Trophoblast cell (in vitro differentiated cells and primary cell): Measurements from ENCODE around the gene RAB31.
A peak's percentile ranks its signal among the peaks of the same experiment; 100 is the strongest.

Experiments
- DNase-seq, 2 donors: peaks; one replicate each; pipeline ENCODE4 v3.0.0-alpha.2; 2016
- H2AFZ ChIP-seq: 2 replicates; pipeline ENCODE4 v1.6.1; 2013; ENCODE audit warnings: low read length, moderate library complexity, mild to moderate bottlenecking; ENCODE audit not compliant: insufficient read depth, poor library complexity
- H2AK5ac ChIP-seq: 2 replicates; pipeline ENCODE4 v1.6.1; 2013; ENCODE audit warnings: mild to moderate bottlenecking, low read length
- H2BK120ac ChIP-seq: 2 replicates; pipeline ENCODE4 v1.6.1; 2013; ENCODE audit warnings: low read length, mild to moderate bottlenecking, moderate library complexity; ENCODE audit not compliant: insufficient read depth, poor library complexity
- H2BK12ac ChIP-seq: 2 replicates; pipeline ENCODE4 v1.6.1; 2013; ENCODE audit warnings: mild to moderate bottlenecking, low read length, moderate library complexity
- H2BK5ac ChIP-seq: 2 replicates; pipeline ENCODE4 v1.6.1; 2013; ENCODE audit warnings: low read length, low read depth, moderate library complexity, mild to moderate bottlenecking; ENCODE audit not compliant: poor library complexity
- H3K14ac ChIP-seq: 2 replicates; pipeline ENCODE4 v1.6.1; 2013; ENCODE audit warnings: mild to moderate bottlenecking, low read length
- H3K18ac ChIP-seq: 2 replicates; pipeline ENCODE4 v1.6.1; 2013; ENCODE audit warnings: mild to moderate bottlenecking, low read length
- H3K23ac ChIP-seq: 2 replicates; pipeline ENCODE4 v1.6.1; 2013; ENCODE audit warnings: low read length
- H3K27ac ChIP-seq: 2 replicates; pipeline ENCODE4 v1.5.1; 2013; ENCODE audit warnings: low read depth, mild to moderate bottlenecking, inconsistent platforms, low read length, moderate library complexity
- H3K27me3 ChIP-seq: 2 replicates; pipeline ENCODE4 v1.6.1; 2013; ENCODE audit warnings: inconsistent platforms, mild to moderate bottlenecking, low read length, moderate library complexity; ENCODE audit not compliant: insufficient read depth
- H3K36me3 ChIP-seq, 2 experiments: 1 replicate in 1 of 2; 2 replicates in 1 of 2; pipeline ENCODE4 v1.6.1; 2013; ENCODE audit warnings: low read length in 2 of 2, mild to moderate bottlenecking in 2 of 2, moderate library complexity in 1 of 2; ENCODE audit not compliant: insufficient read depth in 2 of 2, control insufficient read depth in 1 of 2
- H3K4ac ChIP-seq: 2 replicates; pipeline ENCODE4 v1.6.1; 2013; ENCODE audit warnings: low read depth, mild to moderate bottlenecking, low read length, moderate library complexity
- H3K4me1 ChIP-seq, 2 experiments: 1 replicate in 1 of 2; 2 replicates in 1 of 2; pipeline ENCODE4 v1.6.1; 2013; ENCODE audit warnings: low read length in 2 of 2, mild to moderate bottlenecking in 2 of 2, moderate library complexity in 1 of 2; ENCODE audit not compliant: insufficient read depth in 2 of 2, control insufficient read depth in 1 of 2
- H3K4me2 ChIP-seq: 2 replicates; pipeline ENCODE4 v1.6.1; 2013; ENCODE audit warnings: inconsistent platforms, mild to moderate bottlenecking, low read length, moderate library complexity
- H3K4me3 ChIP-seq: 2 replicates; pipeline ENCODE4 v1.5.1; 2013; ENCODE audit warnings: mild to moderate bottlenecking, low read depth, low read length, inconsistent platforms
- H3K79me1 ChIP-seq: one replicate; pipeline ENCODE4 v1.6.1; 2013; ENCODE audit warnings: low read length
- H3K79me2 ChIP-seq: 2 replicates; pipeline ENCODE4 v1.6.1; 2013; ENCODE audit warnings: low read length, mild to moderate bottlenecking; ENCODE audit not compliant: control insufficient read depth, insufficient read depth, poor library complexity
- H3K9ac ChIP-seq: 2 replicates; pipeline ENCODE4 v1.6.1; 2013; ENCODE audit warnings: mild to moderate bottlenecking, low read length
- H3K9me3 ChIP-seq: 2 replicates; pipeline ENCODE4 v1.6.1; 2013; ENCODE audit warnings: low read depth, mild to moderate bottlenecking, control low read depth, inconsistent platforms, low read length; ENCODE audit not compliant: insufficient read depth
- H4K12ac ChIP-seq: 2 replicates; pipeline ENCODE4 v1.6.1; 2013; ENCODE audit warnings: low read depth, mild to moderate bottlenecking, low read length, moderate library complexity
- H4K8ac ChIP-seq: 2 replicates; pipeline ENCODE4 v1.6.1; 2013; ENCODE audit warnings: low read depth, mild to moderate bottlenecking, low read length, moderate library complexity
- H4K91ac ChIP-seq: one replicate; pipeline ENCODE4 v1.6.1; 2013; ENCODE audit warnings: low read depth, mild to moderate bottlenecking, low read length, moderate library complexity
- WGBS: extraction: QIAGEN DNeasy Blood & Tissue Kit; methylation state at CpG from one replicate; pipeline ENCODE4 v1.1.7; 2013; ENCODE audit warnings: missing lambda C conversion rate; ENCODE audit not compliant: insufficient read length, insufficient coverage; ENCODE audit errors: extremely low coverage; 5-methylcytosine and 5-hydroxymethylcytosine counted together

Gene RAB31

DNA sequence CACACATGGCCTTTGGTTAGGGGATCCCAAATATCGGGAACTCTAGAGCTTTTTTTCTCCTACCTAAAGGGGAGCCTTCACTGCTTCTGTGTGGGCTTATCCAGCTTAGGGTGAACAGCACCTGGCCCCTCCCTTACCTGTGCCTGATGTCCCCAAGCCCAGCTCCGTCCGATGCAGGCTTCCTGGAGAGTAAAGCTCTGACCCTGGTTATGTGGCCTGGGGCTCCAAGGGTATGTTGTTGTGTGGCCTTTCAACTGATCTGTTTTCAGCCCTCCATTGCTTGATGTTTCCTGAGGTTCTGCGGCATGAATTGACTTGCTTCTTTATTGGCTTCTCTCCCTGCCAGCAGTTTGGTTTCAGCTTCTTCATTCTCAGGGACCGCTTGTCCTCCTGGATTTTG is 66.0 kb downstream of the RAB31 start:
- Histone ChIP-seq H3K27me3 (no peaks in the 10 kb centered on the region), H3K4ac (peak overlapping the region; percentile 78)

DNA sequence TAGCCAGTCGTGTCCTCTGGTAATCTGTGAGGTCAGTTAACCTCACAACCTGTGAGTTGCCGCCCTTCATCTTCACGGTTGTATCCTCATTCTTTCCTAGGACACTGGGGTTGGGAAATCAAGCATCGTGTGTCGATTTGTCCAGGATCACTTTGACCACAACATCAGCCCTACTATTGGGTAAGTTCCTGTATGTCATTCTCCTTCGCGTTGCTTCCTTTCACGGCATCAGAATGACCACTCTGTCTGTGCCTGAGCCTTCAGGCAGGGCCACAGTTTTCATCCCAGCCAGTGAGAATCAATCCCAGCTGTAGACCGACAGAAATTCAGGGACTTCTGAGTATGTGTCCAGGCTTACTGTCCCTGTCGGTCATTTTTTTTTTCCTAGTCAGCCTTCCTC is 67.1 kb downstream of the RAB31 start:
- peaks cover 25% of the 10 kb centered on the region for H3K79me2 ChIP-seq
- no CpG with 5 or more reads among the region's 10 CpGs for WGBS
- H4K91ac ChIP-seq = no peak overlapping the region
- no peak overlapping the region for H2AFZ ChIP-seq
- peaks cover 22 to 31% of the 10 kb centered on the region in 2 experiments for H3K36me3 ChIP-seq
- no peak overlapping the region for H2AK5ac ChIP-seq
- no peak overlapping the region for H3K9ac ChIP-seq
- H3K27me3 ChIP-seq = no peaks in the 10 kb centered on the region
- no peak overlapping the region for H2BK12ac ChIP-seq
- H3K4me2 ChIP-seq = no peak overlapping the region
- H3K4me3 ChIP-seq = no peak overlapping the region
- no peak overlapping the region for H2BK120ac ChIP-seq
- no peak overlapping the region for H4K12ac ChIP-seq
- H3K9me3 ChIP-seq = peaks cover 2% of the 10 kb centered on the region
- peaks cover 11 to 18% of the 10 kb centered on the region in 2 experiments for H3K4me1 ChIP-seq
- H3K27ac ChIP-seq = no peak overlapping the region
- peak overlapping the region; percentile 65 for H3K4ac ChIP-seq
- no peak overlapping the region for H2BK5ac ChIP-seq
- H4K8ac ChIP-seq = no peak overlapping the region
- H3K18ac ChIP-seq = peak overlapping the region; percentile 14
- no peaks in the 10 kb centered on the region for H3K79me1 ChIP-seq
- DNase-seq = peak; percentile 23 to 28
- H3K14ac ChIP-seq = no peak overlapping the region
- H3K23ac ChIP-seq = peak overlapping the region; percentile 34

More for the DNA sequence above, 66.0 kb downstream of the RAB31 start:
- WGBS = no CpG with 5 or more reads among the region's 5 CpGs
- Histone ChIP-seq H3K4me3 (no peak overlapping the region), H4K12ac (no peak overlapping the region), H4K91ac (no peak overlapping the region), H2BK120ac (no peak overlapping the region), H2AFZ (no peak overlapping the region), H3K4me1 (peaks cover 11 to 18% of the 10 kb centered on the region in 2 experiments), H3K9ac (no peak overlapping the region), H3K14ac (no peak overlapping the region), H2BK12ac (no peak overlapping the region), H3K18ac (peak overlapping the region; percentile 64), H3K27ac (no peak overlapping the region), H4K8ac (no peak overlapping the region), H3K36me3 (peaks cover 17 to 25% of the 10 kb centered on the region in 2 experiments), H3K4me2 (no peak overlapping the region), H3K79me2 (peaks cover 23% of the 10 kb centered on the region), H2BK5ac (no peak overlapping the region), H3K23ac (no peak overlapping the region), H3K79me1 (no peaks in the 10 kb centered on the region), H2AK5ac (no peak overlapping the region), H3K9me3 (peaks cover 2% of the 10 kb centered on the region)
- DNase-seq = no peak

DNA sequence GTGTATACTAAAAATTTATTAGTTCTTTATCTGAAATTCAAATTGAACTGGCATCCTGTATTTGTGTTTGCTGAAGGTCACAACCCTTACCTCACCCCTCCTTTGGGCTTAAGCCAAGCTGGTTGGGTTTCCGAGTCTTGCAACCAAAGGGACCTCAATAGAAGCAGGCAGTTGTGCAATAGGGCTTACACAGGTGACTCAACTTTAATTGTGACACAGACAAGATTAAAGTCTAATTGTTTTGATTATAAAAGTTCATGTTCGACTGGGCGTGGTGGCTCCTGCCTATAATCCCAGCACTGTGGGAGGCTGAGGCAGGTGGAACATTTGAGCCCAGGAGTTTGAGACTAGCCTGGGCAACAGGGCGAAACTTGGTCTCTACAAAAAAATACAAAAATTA is 71.5 kb downstream of the RAB31 start:
- DNase-seq = peak in 1 of 2 donors; percentile 27
- Histone ChIP-seq H4K8ac (no peak overlapping the region), H3K4me2 (no peak overlapping the region), H3K4me1 (peaks cover 5 to 7% of the 10 kb centered on the region in 2 experiments), H3K14ac (no peak overlapping the region), H3K4me3 (no peak overlapping the region), H3K79me1 (no peaks in the 10 kb centered on the region), H3K27me3 (no peaks in the 10 kb centered on the region), H3K79me2 (peaks cover 14% of the 10 kb centered on the region), H2BK5ac (no peak overlapping the region), H3K23ac (no peak overlapping the region), H3K27ac (no peak overlapping the region), H3K36me3 (peaks cover 28 to 44% of the 10 kb centered on the region in 2 experiments), H3K18ac (no peak overlapping the region), H3K4ac (peak overlapping the region; percentile 53), H3K9ac (no peak overlapping the region), H2BK120ac (no peak overlapping the region), H2AFZ (no peak overlapping the region), H2AK5ac (no peak overlapping the region), H4K91ac (no peak overlapping the region), H3K9me3 (peaks cover 2% of the 10 kb centered on the region), H4K12ac (no peak overlapping the region), H2BK12ac (no peak overlapping the region)
- WGBS = no CpG with 5 or more reads among the region's 4 CpGs

DNA sequence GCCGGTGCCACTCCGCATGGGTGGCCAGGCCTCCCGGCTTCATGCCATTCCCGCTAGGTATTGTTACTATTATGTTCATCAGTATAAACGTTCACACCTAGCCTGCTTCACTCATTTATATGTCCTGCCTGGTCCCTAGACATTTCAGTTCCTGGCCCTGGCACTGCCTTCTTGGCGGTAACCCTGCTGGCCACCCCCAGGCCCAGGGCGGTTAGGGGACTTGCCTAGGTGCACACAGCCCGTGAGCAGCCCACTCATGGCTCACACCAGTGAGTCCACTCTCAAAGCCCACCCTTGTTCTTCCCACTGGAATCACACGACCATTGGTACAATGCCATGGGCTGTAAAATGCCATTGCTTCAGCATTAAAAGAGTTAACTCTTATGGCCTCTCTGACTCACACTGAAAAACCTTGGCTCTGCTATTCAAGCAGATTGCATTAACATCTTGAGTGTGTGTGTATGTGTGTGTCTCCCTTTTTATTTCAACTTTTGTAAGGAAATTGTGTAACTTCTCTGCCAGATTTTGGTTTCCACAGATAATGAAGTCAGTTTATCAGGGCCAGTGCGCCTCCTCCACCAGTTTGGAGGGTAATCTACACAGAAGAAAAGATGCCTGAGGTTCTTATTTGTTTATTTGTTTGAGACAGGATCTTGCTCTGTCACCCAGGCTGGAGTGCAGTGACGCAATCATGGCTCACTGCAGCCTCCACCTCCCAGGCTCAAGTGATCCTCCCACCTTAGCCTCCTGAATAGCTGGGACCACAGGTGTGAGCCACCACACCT is 74.2 kb downstream of the RAB31 start:
- no CpG with 5 or more reads among the region's 11 CpGs for WGBS
- H2AFZ ChIP-seq = no peak overlapping the region

More for the DNA sequence above, 74.2 kb downstream of the RAB31 start:
- Histone ChIP-seq H3K4me2 (no peak overlapping the region), H3K27ac (peak overlapping the region; percentile 8), H2BK12ac (no peak overlapping the region), H3K23ac (no peak overlapping the region), H3K79me2 (peaks cover 10% of the 10 kb centered on the region), H3K4ac (peak overlapping the region; percentile 16), H3K18ac (no peak overlapping the region), H3K14ac (no peak overlapping the region), H2BK120ac (no peak overlapping the region), H3K36me3 (peaks cover 25 to 43% of the 10 kb centered on the region in 2 experiments), H3K4me1 (peaks cover 5 to 7% of the 10 kb centered on the region in 2 experiments), H3K79me1 (no peaks in the 10 kb centered on the region), H2AK5ac (no peak overlapping the region), H3K27me3 (no peaks in the 10 kb centered on the region), H3K9ac (no peak overlapping the region), H3K4me3 (no peak overlapping the region), H4K12ac (no peak overlapping the region), H4K8ac (no peak overlapping the region), H3K9me3 (no peaks in the 10 kb centered on the region), H2BK5ac (no peak overlapping the region), H4K91ac (no peak overlapping the region)
- DNase-seq = peak in 1 of 2 donors; percentile 61
